DND-41 (cell line): ENCODE measurements around the gene BTN2A1.

Experiments
- ATAC-seq: fragments of 200-7000 bp; cut with Tn5 transposase; 3 replicates; pipeline ENCODE4 v1.9.1; 2021; ENCODE audit warnings: low read depth; ENCODE audit not compliant: insufficient read depth
- DNase-seq: peaks from one replicate; pipeline ENCODE4 v3.0.0-alpha.2; 2020
- H2AFZ ChIP-seq: 2 replicates; pipeline ENCODE4 v1.6.0; 2012; ENCODE audit warnings: low read depth, low read length
- H3K27ac ChIP-seq: 2 replicates; pipeline ENCODE4 v1.5.1; 2012; ENCODE audit warnings: low read length, inconsistent platforms
- H3K27me3 ChIP-seq: fragments of 200-600 bp; sonication (generic); 2 replicates; pipeline ENCODE4 v1.6.0; 2012; ENCODE audit warnings: low read length, mild to moderate bottlenecking, inconsistent platforms; ENCODE audit not compliant: insufficient read depth, poor library complexity
- H3K36me3 ChIP-seq: 2 replicates; pipeline ENCODE4 v1.5.1; 2012; ENCODE audit warnings: low read length, inconsistent platforms; ENCODE audit not compliant: insufficient read depth
- H3K4me1 ChIP-seq: 2 replicates; pipeline ENCODE4 v1.5.1; 2012; ENCODE audit warnings: mild to moderate bottlenecking, low read length; ENCODE audit not compliant: insufficient read depth
- H3K4me2 ChIP-seq: 2 replicates; pipeline ENCODE4 v1.6.0; 2012; ENCODE audit warnings: mild to moderate bottlenecking, moderate library complexity, low read length, inconsistent platforms; ENCODE audit not compliant: insufficient read depth
- H3K4me3 ChIP-seq, 2 experiments: fragments of 200-600 bp in 1 of 2; shearing (Covaris generic) in 1 of 2; 2 replicates each; pipeline ENCODE4 v1.5.1; 2012 to 2016; ENCODE audit warnings: inconsistent platforms in 2 of 2, low read length in 2 of 2, mild to moderate bottlenecking in 2 of 2, low read depth in 1 of 2, moderate library complexity in 1 of 2
- H3K79me2 ChIP-seq: 2 replicates; pipeline ENCODE4 v1.6.0; 2012; ENCODE audit warnings: low read length, inconsistent platforms; ENCODE audit not compliant: insufficient read depth
- H3K9ac ChIP-seq: 2 replicates; pipeline ENCODE4 v1.6.0; 2012; ENCODE audit warnings: low read depth, mild to moderate bottlenecking, inconsistent platforms, low read length, moderate library complexity
- H3K9me3 ChIP-seq: 2 replicates; pipeline ENCODE4 v1.5.1; 2012; ENCODE audit warnings: low read length, moderate library complexity, mild to moderate bottlenecking, inconsistent platforms; ENCODE audit not compliant: insufficient read depth, severe bottlenecking
- H4K20me1 ChIP-seq: 2 replicates; pipeline ENCODE4 v1.6.0; 2012; ENCODE audit warnings: low read length; ENCODE audit not compliant: insufficient read depth
- CTCF ChIP-seq: IDR thresholded peaks from 2 replicates; pipeline ENCODE4 v1.5.1; 2012; ENCODE audit warnings: borderline replicate concordance, low read length, moderate library complexity, mild to moderate bottlenecking; ENCODE audit not compliant: poor library complexity, severe bottlenecking; ENCODE audit errors: extremely low read depth
- EZH2 ChIP-seq: IDR thresholded peaks from 3 replicates; pipeline ENCODE4 v1.6.1; 2012; ENCODE audit warnings: borderline replicate concordance, low read depth, mild to moderate bottlenecking, moderate library complexity, low read length, inconsistent platforms; ENCODE audit not compliant: severe bottlenecking

Gene BTN2A1

GRCh38 chr6:26436018-26436417, 21.7 kb upstream of the BTN2A1 start:
- TF ChIP-seq CTCF (no peak), EZH2 (no peak)
- no peak for DNase-seq
- no peak overlapping the region for H2AFZ ChIP-seq
- H3K4me2 ChIP-seq = no peak overlapping the region
- peaks cover 15% of the 10 kb centered on the region for H3K4me1 ChIP-seq
- H3K27me3 ChIP-seq = no peaks in the 10 kb centered on the region
- peaks cover 5% of the 10 kb centered on the region for H3K9me3 ChIP-seq
- H3K79me2 ChIP-seq = peaks cover 7% of the 10 kb centered on the region
- no peak overlapping the region for H3K9ac ChIP-seq
- no peak for ATAC-seq
- no peak overlapping the region for H3K4me3 ChIP-seq
- peaks cover 10% of the 10 kb centered on the region for H3K36me3 ChIP-seq
- H3K27ac ChIP-seq = no peak overlapping the region
- H4K20me1 ChIP-seq = no peaks in the 10 kb centered on the region

- Histone ChIP-seq H3K4me3 (no peak overlapping the region), H3K4me2 (no peak overlapping the region), H3K79me2 (peaks cover 22% of the 10 kb centered on the region), H3K27ac (no peak overlapping the region), H3K4me1 (peaks cover 31% of the 10 kb centered on the region), H3K27me3 (no peaks in the 10 kb centered on the region), H4K20me1 (no peaks in the 10 kb centered on the region), H3K9ac (no peak overlapping the region), H3K36me3 (no peaks in the 10 kb centered on the region), H2AFZ (no peak overlapping the region), H3K9me3 (peaks cover 5% of the 10 kb centered on the region)
- ATAC-seq = no peak
- DNase-seq = no peak
- TF ChIP-seq EZH2 = no peak
- no peak for TF ChIP-seq CTCF
These were observed 20.2 kb upstream of the BTN2A1 start for GRCh38 chr6:26437550-26437949.

GRCh38 chr6:26438000-26438399, 19.8 kb upstream of the BTN2A1 start:
- Histone ChIP-seq H3K27me3 (no peaks in the 10 kb centered on the region), H3K4me3 (no peak overlapping the region), H3K79me2 (peaks cover 23% of the 10 kb centered on the region), H3K36me3 (no peaks in the 10 kb centered on the region), H2AFZ (no peak overlapping the region), H3K9ac (no peak overlapping the region), H3K4me1 (peaks cover 33% of the 10 kb centered on the region), H3K27ac (no peak overlapping the region), H3K9me3 (peaks cover 5% of the 10 kb centered on the region), H3K4me2 (no peak overlapping the region), H4K20me1 (no peaks in the 10 kb centered on the region)
- ATAC-seq (no peak), DNase-seq (no peak)
- no peak for TF ChIP-seq EZH2
- no peak for TF ChIP-seq CTCF
